ENCODE data around the gene CAMK2G.
"Not testable (repeated sequence)": the region's sequence is repeated elsewhere in the genome, so short reads cannot be mapped to it uniquely, and the experiment has no call there.

Gene CAMK2G

DNA sequence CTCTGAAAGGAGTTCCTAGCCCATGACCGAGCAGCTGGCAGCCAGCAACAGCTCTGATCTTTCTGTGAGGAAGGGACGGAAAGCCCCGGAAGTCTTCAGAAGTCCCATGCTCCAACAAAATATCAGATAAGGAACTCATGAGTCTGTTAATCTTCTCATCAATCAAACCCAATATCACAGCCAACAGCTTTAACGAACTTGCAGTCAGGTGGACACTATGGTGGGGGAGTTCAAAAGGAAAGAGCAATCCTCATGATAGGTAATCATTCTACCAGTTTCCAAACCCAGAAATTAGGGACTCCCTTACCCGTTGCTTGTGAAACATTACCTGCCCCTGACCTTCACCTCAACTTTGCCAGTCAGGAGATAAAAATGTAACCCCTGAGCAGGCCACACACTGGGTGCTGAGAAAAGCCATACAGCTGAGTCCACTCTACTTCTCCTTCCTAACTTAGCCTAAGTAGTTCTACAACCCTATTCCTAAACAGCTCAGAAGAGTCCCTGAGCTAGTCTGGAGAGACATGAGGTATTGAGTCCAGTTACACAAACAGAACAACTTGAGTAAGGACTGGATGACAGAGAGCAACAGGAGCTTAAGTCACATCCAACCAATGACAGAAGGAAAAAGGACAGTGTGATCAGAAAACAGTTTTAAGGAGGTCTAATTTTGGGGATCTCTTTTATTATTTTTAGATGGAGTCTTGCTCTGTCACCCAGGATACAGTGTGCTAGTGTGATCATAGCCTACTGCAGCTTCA, 65.1 kb downstream of the CAMK2G start:
- no peak for DNase-seq

DNA sequence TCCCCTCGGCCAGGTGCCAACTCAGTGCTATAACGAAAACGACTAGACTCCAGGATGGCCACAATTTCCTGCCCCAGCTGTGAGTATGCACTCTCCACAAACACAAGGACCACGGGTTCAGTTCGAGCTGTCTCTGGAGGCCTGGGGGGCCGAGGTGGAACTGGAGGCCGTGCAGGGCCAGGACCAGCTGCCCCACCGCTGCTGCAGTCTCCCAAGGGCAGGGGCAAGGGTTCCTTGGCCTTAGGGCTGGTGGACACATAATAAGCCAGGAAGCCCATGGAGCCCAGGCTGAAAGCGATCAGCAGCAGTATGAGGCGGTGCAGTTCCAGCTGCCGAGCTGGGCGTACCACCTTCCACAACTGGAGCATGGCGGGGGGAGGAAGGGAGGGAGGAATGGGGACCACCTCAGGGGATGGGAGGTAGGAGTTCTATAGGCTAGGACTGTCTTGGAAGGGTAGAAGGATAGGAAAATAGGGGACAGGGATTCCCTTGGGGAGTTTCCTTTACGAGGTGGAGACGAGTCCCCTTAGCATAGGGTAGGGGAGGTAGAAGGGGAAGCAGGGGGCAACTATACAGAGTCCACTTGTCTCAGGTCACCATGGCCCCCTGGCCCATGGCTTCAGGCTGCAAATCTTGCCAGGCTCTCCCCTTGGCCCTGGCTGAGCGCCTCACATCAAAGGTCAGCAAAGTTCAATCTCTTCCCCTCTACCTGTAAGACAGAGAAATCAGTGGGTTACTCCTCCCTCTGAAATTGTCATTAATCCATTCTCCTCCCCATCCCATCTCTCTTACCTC, 66.1 kb downstream of the CAMK2G start:
- no peak for DNase-seq

DNA sequence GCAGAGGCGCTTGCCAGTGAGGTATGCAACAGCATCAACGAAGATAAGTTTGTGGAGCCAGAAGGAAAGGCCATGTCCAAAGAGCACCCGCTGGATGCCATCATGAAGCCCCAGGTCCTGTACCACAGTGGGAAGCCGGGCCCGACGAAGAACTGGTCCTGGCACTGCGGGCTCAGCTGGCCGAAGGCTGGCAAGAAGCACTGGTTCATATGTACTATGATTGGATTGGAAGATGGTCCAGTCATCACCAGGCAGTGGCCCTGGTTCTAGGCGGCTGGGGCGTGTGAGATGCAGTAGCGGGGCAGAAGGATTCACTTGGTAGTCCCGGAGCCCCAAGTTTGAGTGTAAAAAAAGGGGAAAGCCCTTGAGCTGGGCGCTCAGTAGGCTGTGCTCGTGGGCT, 66.9 kb downstream of the CAMK2G start:
- no peak for DNase-seq

DNA sequence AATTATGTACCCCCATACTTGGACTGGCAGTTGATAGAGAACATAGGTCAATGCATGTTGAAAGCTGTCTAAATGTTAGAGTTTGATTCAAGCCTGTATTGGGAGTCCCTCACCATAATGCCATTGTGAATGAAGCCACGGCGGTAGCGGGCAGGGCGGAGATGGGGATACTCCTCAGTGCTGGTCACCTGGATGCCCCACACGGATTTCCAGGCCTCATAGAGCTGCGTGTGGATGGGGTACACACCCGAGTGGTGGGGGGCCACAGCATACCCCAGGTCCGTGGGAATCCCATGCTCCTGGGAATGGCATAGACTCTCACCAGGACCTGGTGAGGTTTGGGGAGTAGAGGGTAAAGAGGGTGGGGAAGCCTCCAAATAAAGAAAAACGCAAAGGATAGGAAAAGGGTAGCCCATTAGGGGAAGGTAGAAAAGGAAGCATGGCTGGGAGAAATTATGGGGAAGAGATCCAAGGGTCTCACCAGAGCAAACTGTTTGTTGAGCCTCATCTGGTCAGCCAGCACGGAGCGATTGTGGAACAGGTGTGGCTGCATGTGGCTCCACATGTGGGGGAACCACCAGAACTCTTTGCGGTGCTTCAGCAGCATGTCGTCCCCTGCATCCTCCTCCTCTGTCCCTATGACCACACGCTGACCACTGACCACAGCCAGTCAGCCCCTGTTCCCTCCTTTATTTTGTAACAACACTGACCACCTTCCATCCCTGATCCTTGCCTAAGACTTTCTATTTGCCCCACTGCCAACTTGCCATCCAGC, 68.0 kb downstream of the CAMK2G start:
- DNase-seq, result no peak

DNA sequence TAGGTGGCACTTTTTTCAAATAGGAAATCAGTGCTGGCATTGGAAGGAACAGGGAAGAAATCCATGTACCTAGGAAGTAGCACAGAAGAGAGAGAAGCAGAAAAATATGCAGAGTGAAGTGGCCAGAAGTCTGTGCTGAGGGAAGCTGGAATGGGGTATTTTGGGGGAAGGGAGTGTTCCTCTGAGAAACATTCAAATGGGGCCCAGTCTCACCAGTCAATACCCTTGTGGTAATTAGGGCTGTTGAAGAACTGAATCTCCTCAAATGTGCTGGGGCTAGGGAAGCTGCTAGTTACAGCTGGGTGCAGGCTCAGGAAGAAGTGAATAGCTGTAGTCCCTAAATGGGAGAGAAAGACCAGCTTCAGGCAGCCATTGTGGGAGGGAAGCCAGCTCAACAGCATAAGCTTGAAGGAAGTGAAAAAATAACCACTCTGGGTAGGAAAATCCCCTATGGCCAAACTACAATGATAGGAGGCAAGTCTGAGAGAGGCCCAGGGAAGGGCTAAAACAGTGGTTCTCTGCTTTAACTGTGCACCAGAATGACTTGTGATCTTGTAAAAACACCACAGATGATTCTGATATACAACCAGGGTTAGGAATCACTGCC, 70.6 kb downstream of the CAMK2G start:
- no peak for DNase-seq

DNA sequence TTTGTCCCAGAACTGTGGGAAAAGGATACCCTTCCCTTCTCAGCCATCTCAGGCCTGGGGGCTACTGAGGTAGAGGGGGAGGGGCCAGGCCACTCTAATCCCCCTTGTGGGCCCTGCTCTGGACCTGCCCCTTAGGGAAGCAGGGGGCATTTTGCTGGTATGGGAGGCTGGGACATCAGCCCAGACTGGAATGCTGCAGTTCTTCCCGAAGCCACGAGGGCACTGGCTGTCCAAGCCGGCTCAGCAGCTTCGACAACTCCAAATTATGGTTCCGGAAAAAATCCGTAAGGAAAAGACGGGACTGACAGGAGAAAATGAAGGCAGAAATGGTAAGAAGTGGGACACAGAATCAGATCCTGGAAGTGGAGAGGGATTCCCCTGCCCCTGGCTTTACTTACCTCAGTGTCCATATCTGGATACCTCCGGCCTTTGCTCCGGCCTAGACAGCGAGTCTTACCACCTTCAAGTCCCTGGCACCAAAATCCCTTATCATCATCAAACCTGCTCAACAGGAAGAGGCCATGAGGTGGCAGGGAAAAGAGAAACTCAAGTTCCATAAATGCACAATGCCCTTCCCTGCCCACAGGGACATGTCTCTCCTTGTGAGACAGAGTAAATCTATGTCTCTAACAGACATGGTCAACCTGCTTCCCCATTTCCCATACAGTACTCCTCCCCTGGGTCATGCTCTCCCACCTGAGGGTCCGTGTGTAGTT, 71.9 kb downstream of the CAMK2G start:
- DNase-seq, result no peak

DNA sequence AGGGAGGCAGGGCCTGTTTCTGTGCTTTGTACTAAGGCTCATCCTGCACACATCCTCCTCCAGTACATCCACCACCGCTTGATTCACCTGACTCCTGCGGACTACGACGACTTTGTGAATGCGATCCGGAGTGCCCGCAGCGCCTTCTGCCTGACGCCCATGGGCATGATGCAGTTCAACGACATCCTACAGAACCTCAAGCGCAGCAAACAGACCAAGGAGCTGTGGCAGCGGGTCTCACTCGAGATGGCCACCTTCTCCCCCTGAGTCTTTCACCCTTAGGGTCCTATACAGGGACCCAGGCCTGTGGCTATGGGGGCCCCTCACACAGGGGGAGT, 73.1 kb downstream of the CAMK2G start:
- no peak for DNase-seq

DNA sequence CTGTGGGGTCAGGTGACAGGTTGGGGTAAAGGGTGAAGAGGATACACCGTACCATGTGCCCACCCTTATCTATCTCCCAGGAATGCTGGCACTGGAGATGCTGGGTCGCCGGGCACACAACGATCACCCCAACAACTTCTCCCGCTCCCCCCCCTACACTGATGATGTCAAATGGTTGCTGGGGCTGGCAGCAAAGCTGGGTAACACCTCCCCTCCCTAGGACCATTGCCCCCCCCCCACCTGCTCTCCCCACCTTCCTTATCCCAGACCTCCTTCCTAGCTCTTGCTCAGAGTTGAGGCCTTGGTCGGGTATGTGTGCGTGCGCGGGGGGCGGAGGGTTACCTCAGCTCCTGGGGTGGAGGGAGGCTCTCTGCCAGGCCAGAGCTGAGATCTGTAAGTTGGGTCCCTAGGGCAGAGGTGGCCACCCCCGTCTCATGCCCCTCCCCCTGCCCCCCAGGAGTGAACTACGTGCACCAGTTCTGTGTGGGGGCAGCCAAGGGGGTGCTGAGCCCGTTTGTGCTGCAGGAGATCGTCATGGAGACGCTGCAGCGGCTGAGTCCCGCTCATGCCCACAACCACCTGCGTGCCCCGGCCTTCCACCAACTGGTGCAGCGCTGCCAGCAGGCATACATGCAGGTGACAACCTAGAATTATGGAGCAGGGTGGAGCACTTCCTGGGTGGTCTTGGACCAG, 73.6 kb downstream of the CAMK2G start:
- DNase-seq, result no peak

DNA sequence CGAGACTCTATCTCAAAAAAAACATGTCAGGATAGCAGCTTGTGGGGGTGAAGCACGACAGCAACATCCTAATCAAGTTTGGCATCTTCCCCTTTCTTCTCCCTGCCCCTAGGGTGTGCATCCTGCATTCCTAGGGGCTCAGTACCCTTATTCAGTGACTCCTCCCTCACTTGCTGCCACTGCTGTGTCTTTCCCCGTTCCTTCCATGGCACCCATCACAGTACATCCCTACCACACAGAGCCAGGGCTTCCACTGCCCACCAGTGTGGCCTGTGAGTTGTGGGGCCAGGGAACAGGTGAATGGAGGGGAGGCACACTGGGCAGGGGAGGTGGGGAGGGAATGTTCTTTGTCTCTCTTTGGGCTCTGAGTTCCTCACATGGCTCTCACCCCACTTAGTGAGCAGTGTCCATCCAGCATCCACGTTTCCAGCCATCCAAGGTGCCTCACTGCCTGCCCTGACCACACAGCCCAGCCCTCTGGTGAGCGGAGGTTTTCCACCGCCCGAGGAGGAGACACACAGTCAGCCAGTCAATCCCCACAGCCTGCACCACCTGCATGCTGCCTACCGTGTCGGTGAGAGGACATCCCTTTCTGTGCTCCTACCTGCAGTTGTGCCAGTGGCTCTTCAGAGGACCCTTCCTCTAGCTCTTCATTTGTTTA, 74.3 kb downstream of the CAMK2G start:
- no peak for DNase-seq

DNA sequence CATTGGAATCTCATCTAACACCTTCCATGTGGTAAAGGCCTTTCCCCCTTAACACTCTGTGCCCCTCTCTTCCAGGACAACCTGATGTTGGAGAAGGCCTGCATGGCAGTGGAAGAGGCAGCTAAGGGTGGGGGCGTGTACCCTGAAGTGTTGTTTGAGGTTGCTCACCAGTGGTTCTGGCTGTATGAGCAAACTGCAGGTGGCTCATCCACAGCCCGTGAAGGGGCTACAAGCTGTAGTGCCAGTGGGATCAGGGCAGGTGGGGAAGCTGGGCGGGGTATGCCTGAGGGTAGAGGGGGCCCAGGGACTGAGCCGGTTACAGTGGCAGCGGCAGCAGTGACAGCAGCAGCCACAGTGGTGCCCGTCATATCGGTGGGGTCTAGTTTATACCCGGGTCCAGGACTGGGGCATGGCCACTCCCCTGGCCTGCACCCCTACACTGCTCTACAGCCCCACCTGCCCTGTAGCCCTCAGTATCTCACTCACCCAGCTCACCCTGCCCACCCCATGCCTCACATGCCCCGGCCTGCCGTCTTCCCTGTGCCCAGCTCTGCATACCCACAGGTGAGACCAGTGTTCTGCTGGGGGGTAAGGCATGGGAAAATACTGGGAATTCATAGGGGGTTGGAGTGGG, 75.3 kb downstream of the CAMK2G start:
- DNase-seq, result no peak

DNA sequence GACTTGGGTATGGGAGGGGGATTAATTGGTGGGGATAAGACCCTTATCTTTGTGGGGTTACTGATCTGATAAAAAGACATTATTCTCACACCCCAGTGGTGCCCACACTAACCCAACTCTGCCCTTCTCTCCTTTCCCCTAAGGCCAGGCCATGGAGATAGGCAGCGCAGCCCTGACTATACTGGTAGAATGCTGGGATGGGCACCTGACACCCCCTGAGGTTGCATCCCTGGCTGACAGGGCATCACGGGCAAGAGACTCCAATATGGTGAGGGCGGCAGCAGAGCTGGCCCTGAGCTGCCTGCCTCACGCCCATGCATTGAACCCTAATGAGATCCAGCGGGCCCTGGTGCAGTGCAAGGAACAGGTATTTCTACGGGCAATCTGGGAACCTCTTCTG, 76.3 kb downstream of the CAMK2G start:
- no peak for DNase-seq

DNA sequence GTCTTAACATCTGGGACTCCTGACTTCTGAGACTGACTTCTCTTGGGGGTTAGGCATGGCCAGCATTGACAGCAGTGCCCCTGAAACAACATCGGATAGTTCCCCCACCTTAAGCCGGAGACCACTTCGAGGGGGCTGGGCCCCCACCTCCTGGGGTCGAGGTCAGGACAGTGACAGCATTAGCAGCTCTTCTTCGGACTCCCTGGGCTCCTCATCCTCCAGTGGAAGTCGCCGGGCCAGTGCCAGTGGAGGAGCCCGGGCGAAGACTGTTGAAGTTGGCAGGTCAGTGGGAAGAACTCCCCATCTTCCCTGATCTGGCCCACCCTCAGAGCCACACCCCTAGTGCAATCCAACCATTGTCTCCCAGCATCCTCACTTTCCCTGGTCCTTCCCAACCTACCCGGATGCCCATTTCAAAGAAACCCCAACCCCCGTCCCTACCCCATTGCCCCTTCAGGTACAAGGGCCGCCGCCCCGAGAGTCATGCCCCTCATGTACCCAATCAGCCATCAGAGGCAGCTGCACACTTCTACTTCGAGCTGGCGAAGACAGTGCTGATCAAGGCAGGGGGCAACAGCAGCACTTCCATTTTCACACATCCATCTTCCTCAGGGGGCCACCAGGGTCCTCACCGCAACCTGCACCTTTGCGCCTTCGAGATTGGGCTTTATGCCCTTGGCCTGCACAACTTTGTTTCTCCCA, 76.9 kb downstream of the CAMK2G start:
- no peak for DNase-seq

DNA sequence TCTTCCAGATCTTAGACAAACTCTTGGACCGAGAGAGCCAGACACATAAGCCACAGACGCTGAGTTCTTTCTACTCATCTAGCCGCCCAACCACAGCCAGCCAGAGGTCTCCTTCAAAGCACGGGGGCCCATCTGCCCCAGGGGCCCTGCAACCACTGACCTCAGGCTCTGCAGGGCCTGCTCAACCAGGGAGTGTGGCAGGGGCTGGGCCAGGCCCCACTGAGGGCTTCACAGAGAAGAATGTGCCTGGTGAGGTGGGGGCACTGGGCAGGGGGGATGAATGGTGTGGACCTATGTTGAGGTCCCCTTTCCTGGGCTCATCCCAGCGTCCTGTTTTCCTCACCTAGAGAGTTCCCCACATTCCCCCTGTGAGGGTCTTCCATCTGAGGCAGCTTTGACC, 77.6 kb downstream of the CAMK2G start:
- DNase-seq, result no peak

DNA sequence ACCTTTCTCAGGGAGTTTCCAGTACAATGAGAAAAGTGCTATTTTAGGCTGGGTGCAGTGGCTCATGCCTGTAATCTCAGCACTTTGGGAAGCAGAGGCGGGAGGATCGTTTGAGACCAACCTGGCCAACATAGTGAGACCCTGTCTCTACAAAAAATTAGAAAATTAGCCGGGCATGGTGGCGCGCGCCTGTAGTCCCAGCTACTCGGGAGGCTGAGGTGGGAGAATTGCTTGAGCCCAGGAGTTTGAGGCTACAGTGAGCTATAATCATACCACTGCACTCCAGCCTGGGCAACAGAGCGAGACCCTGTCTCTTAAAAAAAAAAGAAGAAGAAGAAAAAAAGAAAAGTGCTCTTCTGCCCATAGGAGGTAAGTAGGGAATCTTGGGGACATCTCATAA, 78.3 kb downstream of the CAMK2G start:
- not testable (repeated sequence) for DNase-seq

DNA sequence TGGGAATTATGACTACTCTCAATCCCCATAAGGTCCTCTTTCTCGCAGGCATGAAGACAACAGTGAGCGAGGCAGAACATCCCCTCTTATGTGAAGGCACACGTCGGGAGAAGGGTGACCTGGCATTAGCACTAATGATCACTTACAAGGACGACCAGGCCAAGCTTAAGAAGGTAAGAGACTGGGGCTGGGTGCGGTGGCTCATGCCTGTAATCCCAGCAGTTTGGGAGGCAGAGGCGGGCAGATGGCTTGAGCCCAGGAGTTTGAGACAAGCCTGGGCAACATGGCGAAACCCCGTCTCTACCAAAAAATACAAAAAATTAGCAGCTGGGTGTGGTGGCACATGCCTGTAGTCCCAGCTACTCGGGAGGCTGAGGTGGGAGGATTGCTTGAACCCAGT, 78.9 kb downstream of the CAMK2G start:
- DNase-seq, result not testable (repeated sequence)

DNA sequence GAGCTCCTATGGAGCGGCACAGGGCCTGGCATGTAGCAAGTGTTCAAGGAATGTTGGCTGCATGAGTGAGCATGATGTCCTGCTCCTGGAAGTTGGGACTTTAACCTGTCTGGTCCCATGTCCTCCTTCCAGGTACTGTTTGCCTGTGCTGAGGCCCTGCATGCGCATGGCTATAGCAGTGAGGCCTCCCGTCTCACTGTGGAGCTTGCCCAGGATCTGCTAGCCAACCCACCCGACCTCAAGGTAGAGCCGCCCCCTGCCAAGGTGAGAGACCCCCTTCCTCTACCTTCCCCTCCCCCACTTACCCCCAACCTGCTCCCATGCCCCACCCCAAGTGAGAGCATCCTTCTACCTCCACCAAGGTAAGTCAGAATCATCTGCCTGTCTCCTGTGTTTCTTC, 80.9 kb downstream of the CAMK2G start:
- DNase-seq, result no peak

DNA sequence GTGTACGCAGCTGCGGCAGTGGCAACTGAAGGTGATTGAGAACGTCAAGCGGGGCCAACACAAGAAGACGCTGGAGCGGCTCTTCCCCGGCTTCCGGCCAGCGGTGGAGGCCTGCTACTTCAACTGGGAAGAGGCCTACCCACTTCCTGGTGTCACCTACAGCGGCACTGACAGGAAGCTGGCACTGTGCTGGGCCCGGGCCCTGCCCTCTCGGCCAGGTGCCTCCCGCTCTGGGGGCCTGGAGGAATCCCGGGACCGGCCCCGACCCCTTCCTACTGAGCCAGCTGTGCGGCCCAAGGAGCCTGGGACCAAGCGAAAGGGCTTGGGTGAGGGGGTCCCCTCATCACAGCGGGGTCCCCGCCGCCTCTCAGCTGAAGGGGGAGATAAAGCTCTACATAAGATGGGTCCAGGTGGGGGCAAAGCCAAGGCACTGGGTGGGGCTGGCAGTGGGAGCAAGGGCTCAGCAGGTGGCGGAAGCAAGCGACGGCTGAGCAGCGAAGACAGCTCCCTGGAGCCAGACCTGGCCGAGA, 82.4 kb downstream of the CAMK2G start:
- no peak for DNase-seq

DNA sequence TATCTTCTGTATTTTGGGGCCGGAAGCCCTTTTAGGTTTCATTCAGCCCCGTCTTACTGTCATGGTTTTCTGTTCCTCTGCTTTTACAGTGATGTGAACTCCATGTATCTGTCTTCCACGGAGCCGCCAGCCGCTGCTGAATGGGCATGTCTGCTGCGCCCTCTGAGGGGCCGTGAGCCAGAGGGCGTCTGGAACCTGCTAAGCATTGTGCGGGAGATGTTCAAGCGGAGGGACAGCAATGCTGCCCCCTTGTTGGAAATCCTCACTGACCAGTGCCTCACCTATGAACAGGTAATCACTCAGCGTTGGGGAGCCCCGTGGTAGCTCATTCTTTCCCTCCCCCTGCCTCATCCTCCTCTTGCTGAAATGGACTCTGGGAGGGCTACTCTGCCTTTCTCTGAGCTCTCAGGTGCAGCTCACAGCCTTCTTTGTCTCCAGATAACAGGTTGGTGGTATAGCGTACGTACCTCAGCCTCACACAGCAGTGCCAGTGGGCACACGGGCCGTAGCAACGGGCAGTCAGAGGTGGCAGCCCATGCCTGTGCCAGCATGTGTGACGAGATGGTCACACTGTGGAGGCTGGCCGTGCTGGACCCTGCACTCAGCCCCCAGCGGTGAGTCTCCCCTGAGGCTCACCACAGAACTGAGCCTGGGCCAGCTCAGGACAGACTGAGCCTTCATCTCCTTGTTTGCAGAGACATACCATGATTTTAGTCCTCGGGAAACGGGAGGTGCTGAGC, 83.3 kb downstream of the CAMK2G start:
- no peak for DNase-seq

DNA sequence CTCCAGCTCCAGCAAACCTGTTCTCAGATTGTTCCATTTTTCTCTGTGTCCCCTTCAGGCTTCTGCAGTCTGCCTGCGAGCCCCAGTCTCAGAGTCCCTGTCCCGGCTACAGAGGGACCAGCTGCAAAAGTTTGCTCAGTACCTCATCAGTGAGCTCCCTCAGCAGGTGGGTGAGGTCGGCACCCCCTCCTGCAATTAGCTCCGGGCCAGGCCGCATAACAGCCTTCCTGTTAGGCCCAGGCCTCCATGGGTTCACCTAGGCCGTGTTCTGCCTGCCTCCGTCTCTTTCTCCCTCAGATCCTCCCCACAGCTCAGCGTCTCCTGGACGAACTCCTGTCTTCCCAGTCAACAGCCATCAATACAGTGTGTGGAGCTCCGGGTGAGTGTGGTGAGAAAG, 84.7 kb downstream of the CAMK2G start:
- DNase-seq, result no peak

All from eye (tissue), 1 donor.